ENCODE measurements around the gene COQ8A.

The COQ8A gene

GRCh38 chr1:226964611-226965486 is 24.8 kb downstream of the COQ8A start:
- Histone ChIP-seq H3K4me2 (ENCODE audit: low read length) (no peak overlapping the region), H3K79me2 (ENCODE audit: control insufficient read depth, low read length) (peaks cover 12% of the 10 kb centered on the region), H3K27me3 (ENCODE audit: control insufficient read depth, low read length) (no peaks in the 10 kb centered on the region), H3K4me1 (ENCODE audit: control insufficient read depth, low read length) (peaks cover 20% of the 10 kb centered on the region), H3K27ac (ENCODE audit: low read depth, low read length) (no peak overlapping the region), H3K9me3 (ENCODE audit: control insufficient read depth, insufficient read depth, low read length) (no peaks in the 10 kb centered on the region; the same call in 1 of the 2 replicates), H3K9me2 (replicated peaks; ENCODE audit: control insufficient read depth, low read length) (no peaks in the 10 kb centered on the region), H3K36me3 (ENCODE audit: control insufficient read depth, low read length) (no peaks in the 10 kb centered on the region), H4K20me1 (ENCODE audit: control insufficient read depth, insufficient read depth, low read depth, low read length) (no peaks in the 10 kb centered on the region; the same call in 1 of the 2 replicates), H3K4me3 (ENCODE audit: low read length) (no peak overlapping the region), H3F3A (ENCODE audit: control insufficient read depth, insufficient read depth) (no peaks in the 10 kb centered on the region)
- no peak for TF ChIP-seq CTCF (IDR thresholded peaks at IDR 0.05; ENCODE audit: low read depth, low read length, poor library complexity, severe bottlenecking)
- TF ChIP-seq EZH2phosphoT487 (IDR thresholded peaks at IDR 0.05; ENCODE audit: borderline replicate concordance, low read length) = no peak

- Histone ChIP-seq H3K9me3 (ENCODE audit: control insufficient read depth, insufficient read depth, low read length) (no peaks in the 10 kb centered on the region), H3F3A (ENCODE audit: control insufficient read depth, insufficient read depth) (no peaks in the 10 kb centered on the region), H3K4me1 (ENCODE audit: control insufficient read depth, low read length) (peaks cover 20% of the 10 kb centered on the region), H3K36me3 (ENCODE audit: control insufficient read depth, low read length) (no peaks in the 10 kb centered on the region; the same call in 1 of the 2 replicates), H3K4me2 (ENCODE audit: low read length) (no peak overlapping the region), H3K9me2 (replicated peaks; ENCODE audit: control insufficient read depth, low read length) (no peaks in the 10 kb centered on the region), H3K27ac (ENCODE audit: low read depth, low read length) (no peak overlapping the region), H4K20me1 (ENCODE audit: control insufficient read depth, insufficient read depth, low read depth, low read length) (no peaks in the 10 kb centered on the region; the same call in 1 of the 2 replicates), H3K27me3 (ENCODE audit: control insufficient read depth, low read length) (no peaks in the 10 kb centered on the region), H3K4me3 (ENCODE audit: low read length) (no peak overlapping the region), H3K79me2 (ENCODE audit: control insufficient read depth, low read length) (peaks cover 3% of the 10 kb centered on the region)
- no peak for TF ChIP-seq CTCF (IDR thresholded peaks at IDR 0.05; ENCODE audit: low read depth, low read length, poor library complexity, severe bottlenecking)
- TF ChIP-seq EZH2phosphoT487 (IDR thresholded peaks at IDR 0.05; ENCODE audit: borderline replicate concordance, low read length) = no peak
These were observed 25.7 kb downstream of the COQ8A start for GRCh38 chr1:226965581-226966440.

- Histone ChIP-seq H3K9me3 (ENCODE audit: control insufficient read depth, insufficient read depth, low read length) (no peaks in the 10 kb centered on the region), H3K4me2 (ENCODE audit: low read length) (no peak overlapping the region), H3K4me1 (ENCODE audit: control insufficient read depth, low read length) (peaks cover 21% of the 10 kb centered on the region), H3K79me2 (ENCODE audit: control insufficient read depth, low read length) (no peaks in the 10 kb centered on the region), H3F3A (ENCODE audit: control insufficient read depth, insufficient read depth) (no peaks in the 10 kb centered on the region), H3K36me3 (ENCODE audit: control insufficient read depth, low read length) (no peaks in the 10 kb centered on the region; the same call in 1 of the 2 replicates), H3K27me3 (ENCODE audit: control insufficient read depth, low read length) (no peaks in the 10 kb centered on the region), H3K27ac (ENCODE audit: low read depth, low read length) (no peak overlapping the region), H4K20me1 (ENCODE audit: control insufficient read depth, insufficient read depth, low read depth, low read length) (no peaks in the 10 kb centered on the region; the same call in 1 of the 2 replicates), H3K4me3 (ENCODE audit: low read length) (no peak overlapping the region), H3K9me2 (replicated peaks; ENCODE audit: control insufficient read depth, low read length) (no peaks in the 10 kb centered on the region)
- TF ChIP-seq CTCF (IDR thresholded peaks at IDR 0.05; ENCODE audit: low read depth, low read length, poor library complexity, severe bottlenecking) (no peak), EZH2phosphoT487 (IDR thresholded peaks at IDR 0.05; ENCODE audit: borderline replicate concordance, low read length) (no peak)
These were observed 26.6 kb downstream of the COQ8A start for GRCh38 chr1:226966683-226967082.

Data from DOHH2 (cell line).